HepG2 (cell line): ENCODE measurements around the gene SLC7A6OS. TPM values are rescaled to one million over a fixed set of nuclear protein-coding genes. Genes with fewer than 3 reads are reported as not detected.
A peak's percentile ranks its signal among the peaks of the same experiment; 100 is the strongest.

Experiments used
- ATF5 ChIP-seq: sonication (generic); formaldehyde crosslinking; IDR thresholded peaks from 2 replicates; pipeline ENCODE4 v1.4.0; 2020; ENCODE audit warnings: mild to moderate bottlenecking, low read depth, missing genetic modification reagents
- CCAR2 ChIP-seq: fragments of 200-400 bp; formaldehyde crosslinking; optimal IDR thresholded peaks from 2 replicates; pipeline ENCODE3; 2018; ENCODE audit warnings: low read depth, mild to moderate bottlenecking, low read length, moderate library complexity
- FOXJ3 ChIP-seq: sonication (generic); formaldehyde crosslinking; IDR thresholded peaks from 2 replicates; pipeline ENCODE4 v1.4.0; 2020; ENCODE audit warnings: missing genetic modification reagents, mild to moderate bottlenecking, borderline replicate concordance
- MEIS2 ChIP-seq: sonication (generic); formaldehyde crosslinking; IDR thresholded peaks from 2 replicates; pipeline ENCODE4 v1.9.0; 2021; ENCODE audit warnings: mild to moderate bottlenecking, missing genetic modification reagents
- NR2F1 ChIP-seq, 2 experiments: fragments of 450-650 bp in 1 of 2; formaldehyde crosslinking in 1 of 2; IDR thresholded peaks; 2 replicates each; pipeline versions ENCODE4 v1.5.0 to v1.6.1; 2016 to 2020; ENCODE audit warnings: mild to moderate bottlenecking in 1 of 2, missing compliant biosample characterization in 1 of 2, missing genetic modification reagents in 1 of 2, moderate library complexity in 1 of 2
- SKI ChIP-seq: fragments of 450-650 bp; IDR thresholded peaks from one replicate; pipeline ENCODE4 v1.6.1; 2018; ENCODE audit warnings: mild to moderate bottlenecking; ENCODE audit not compliant: partially characterized antibody
- ZNF281 ChIP-seq: sonication (generic); formaldehyde crosslinking; IDR thresholded peaks from 2 replicates; pipeline ENCODE4 v1.4.0; 2020; ENCODE audit warnings: missing genetic modification reagents, borderline replicate concordance
- ZNF605 ChIP-seq: sonication (generic); formaldehyde crosslinking; IDR thresholded peaks from 2 replicates; pipeline ENCODE4 v1.8.0; 2022; ENCODE audit warnings: mild to moderate bottlenecking, missing genetic modification reagents
- ZNF652 ChIP-seq: IDR thresholded peaks from 2 replicates; pipeline ENCODE4 v1.6.1; 2016; ENCODE audit warnings: low read depth, borderline replicate concordance
- polyA plus RNA-seq, 8 experiments: library from polyadenylated mRNA; depleted of rRNA in 3 of 8; stranded (reverse) in 7 of 8; unstranded in 1 of 8; fragments of >200 nt; fragmentation: Illumina TruSeq in 4 of 8; extraction: Trizol in 4 of 8; gene quantifications; 2 replicates each; pipeline versions ENCODE4 v1.2.1 to v1.2.3, GENCODE V29; 2011 to 2016; ENCODE audit warnings: low read depth in 4 of 8, missing spikeins in 1 of 8, mixed read lengths in 1 of 8; ENCODE audit not compliant: insufficient read depth in 1 of 8
- total RNA-seq, 5 experiments: library from RNA; depleted of rRNA; stranded (reverse); fragments of >200 nt; fragmentation: Illumina TruSeq; extraction: Trizol; gene quantifications; 2 replicates each; pipeline ENCODE4 v1.2.3, GENCODE V29; 2016; ENCODE audit warnings: low read depth in 1 of 5

SLC7A6OS gene
- total and polyA plus RNA-seq, 2 of the 13 experiments (the other 11 are each of a cell fraction or from before 2014, with no cell fraction given) = 11.2 to 21.5 TPM

DNA sequence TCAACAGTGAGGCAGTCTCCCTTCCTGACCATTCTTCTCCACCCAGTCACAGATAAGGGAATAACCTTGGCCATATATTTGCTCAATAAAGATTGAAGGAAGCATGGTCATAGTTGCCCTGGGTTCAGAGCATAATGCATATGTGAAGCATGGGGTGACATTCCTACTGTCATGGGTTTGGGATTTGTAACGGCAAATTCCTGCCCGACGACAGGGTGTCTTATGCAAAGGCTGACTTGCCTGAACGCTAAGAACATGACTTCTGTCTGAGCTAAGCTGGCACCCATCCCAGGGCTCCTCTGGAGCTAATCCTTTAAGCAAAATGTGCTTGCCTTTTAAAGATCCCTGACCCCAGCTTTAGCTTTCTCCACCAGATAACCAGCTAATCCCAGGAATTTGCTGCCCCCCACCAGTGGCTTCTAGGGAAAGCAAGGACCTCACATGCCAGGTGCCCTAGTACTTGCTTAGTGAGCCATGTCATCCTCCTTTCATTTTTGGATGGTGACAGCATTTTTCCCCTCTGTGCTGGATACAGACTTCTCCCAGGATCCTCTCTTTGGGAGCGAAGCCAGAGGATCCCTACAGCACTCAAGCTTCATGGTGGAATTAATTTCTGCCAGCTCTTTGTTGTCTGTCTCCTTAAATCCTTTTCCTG lies 11.7 kb downstream of the SLC7A6OS start (continued):
- TF ChIP-seq ATF5 (no peak), ZNF652 (CRISPR knock-in tag) (no peak), SKI (no peak), MEIS2 (CRISPR knock-in tag) (no peak), ZNF605 (CRISPR knock-in tag) (0 out of 2 replicates have a peak, but pooled peaks have one; percentile 28), ZNF281 (CRISPR knock-in tag) (no peak), NR2F1 (CRISPR knock-in tag; IDR thresholded peaks at IDR 0.05) (no peak), CCAR2 (no peak), FOXJ3 (CRISPR knock-in tag) (no peak)
